ENCODE results near the gene DGKA.
"Not testable (repeated sequence)": the region's sequence is repeated elsewhere in the genome, so short reads cannot be mapped to it uniquely, and the experiment has no call there.

The DGKA gene

GRCh38 chr12:55991110-55991509 lies 60.1 kb downstream of the DGKA start:
- in situ Hi-C loops (cut with HindIII; ENCODE audit: low sequenced_read_pairs), result no loop called here

- in situ Hi-C loops (cut with HindIII; ENCODE audit: low sequenced_read_pairs), result no loop called here
Observed at GRCh38 chr12:55993230-55993853, 62.4 kb downstream of the DGKA start.

GRCh38 chr12:55995366-55995765 lies 64.4 kb downstream of the DGKA start:
- in situ Hi-C loops (cut with HindIII; ENCODE audit: low sequenced_read_pairs), result no loop called here

GRCh38 chr12:55996201-55996714 lies 65.3 kb downstream of the DGKA start:
- in situ Hi-C loops (cut with HindIII; ENCODE audit: low sequenced_read_pairs), result no loop called here

GRCh38 chr12:55996715-55997534 lies 66.0 kb downstream of the DGKA start, which contains the start of gene SUOX:
TSS of gene SUOX (plus strand) at chr12:55997276. CDS start at chr12:56002222, 4,946 bp downstream.
- in situ Hi-C loops (cut with HindIII; ENCODE audit: low sequenced_read_pairs), result no loop called here

GRCh38 chr12:55997535-55997859 lies 66.5 kb downstream of the DGKA start:
- in situ Hi-C loops (cut with HindIII; ENCODE audit: low sequenced_read_pairs), result no loop called here

- in situ Hi-C loops (cut with HindIII; ENCODE audit: low sequenced_read_pairs), result not testable (repeated sequence)
Observed at GRCh38 chr12:55999522-55999921, 68.6 kb downstream of the DGKA start.

- in situ Hi-C loops (cut with HindIII; ENCODE audit: low sequenced_read_pairs), result not testable (repeated sequence)
Observed at GRCh38 chr12:55999999-56000540, 69.1 kb downstream of the DGKA start.

- in situ Hi-C loops (cut with HindIII; ENCODE audit: low sequenced_read_pairs), result no loop called here
Observed at GRCh38 chr12:56001487-56002100, 70.6 kb downstream of the DGKA start.

- in situ Hi-C loops (cut with HindIII; ENCODE audit: low sequenced_read_pairs), result not testable (repeated sequence)
Observed at GRCh38 chr12:56003376-56003775, 72.4 kb downstream of the DGKA start.
